Liver (tissue), 9 donors: ENCODE results near the gene POP4. TPM values are rescaled to one million over a fixed set of nuclear protein-coding genes. Genes with fewer than 3 reads are reported as not detected.

Experiments
- DNase-seq: peaks from one replicate; pipeline ENCODE4 v3.0.0-alpha.2; 2017; ENCODE audit warnings: low spot score
- H3K27ac ChIP-seq, 2 donors: one replicate each; pipeline ENCODE4 v1.7.0; 2013; ENCODE audit warnings: inconsistent platforms in 2 of 2, low read length in 2 of 2, control low read depth in 1 of 2, low read depth in 1 of 2, mild to moderate bottlenecking in 1 of 2
- H3K27me3 ChIP-seq, 4 donors: one replicate each; pipeline versions ENCODE4 v1.6.1 to v1.7.0; 2013; ENCODE audit warnings: low read length in 3 of 4, inconsistent platforms in 1 of 4, mild to moderate bottlenecking in 1 of 4, moderate library complexity in 1 of 4; ENCODE audit not compliant: control insufficient read depth in 4 of 4, insufficient read depth in 4 of 4
- H3K36me3 ChIP-seq, 4 donors: one replicate each; pipeline versions ENCODE4 v1.6.1 to v1.7.0; 2013; ENCODE audit warnings: low read length in 3 of 4, mild to moderate bottlenecking in 3 of 4, low read depth in 1 of 4, moderate library complexity in 1 of 4; ENCODE audit not compliant: control insufficient read depth in 4 of 4, insufficient read depth in 3 of 4
- H3K4me1 ChIP-seq, 4 donors: one replicate each; pipeline versions ENCODE4 v1.6.1 to v1.7.0; 2013; ENCODE audit warnings: low read length in 3 of 4, mild to moderate bottlenecking in 3 of 4, moderate library complexity in 1 of 4; ENCODE audit not compliant: control insufficient read depth in 4 of 4, insufficient read depth in 4 of 4
- H3K4me3 ChIP-seq, 3 donors: one replicate each; pipeline versions ENCODE4 v1.6.1 to v1.7.0; 2013; ENCODE audit warnings: low read length in 3 of 3, control low read depth in 1 of 3, low read depth in 1 of 3, mild to moderate bottlenecking in 1 of 3
- H3K9ac ChIP-seq, 2 donors: one replicate each; pipeline ENCODE4 v1.7.0; 2013; ENCODE audit warnings: low read length in 2 of 2, mild to moderate bottlenecking in 2 of 2, moderate library complexity in 2 of 2, control low read depth in 1 of 2, low read depth in 1 of 2
- H3K9me3 ChIP-seq, 4 donors: one replicate each; pipeline versions ENCODE4 v1.6.1 to v1.7.0; 2013; ENCODE audit warnings: low read length in 3 of 4; ENCODE audit not compliant: control insufficient read depth in 4 of 4
- FOXA1 ChIP-seq: IDR thresholded peaks from 2 replicates; pipeline ENCODE4 v1.6.1; 2016; ENCODE audit warnings: antibody characterized with exemption
- FOXA2 ChIP-seq: IDR thresholded peaks from 2 replicates; pipeline ENCODE4 v1.6.1; 2016; ENCODE audit warnings: antibody characterized with exemption
- HNF4A ChIP-seq, 2 donors: conservative IDR thresholded peaks; 2 replicates each; pipeline ENCODE4 v1.6.1; 2016; ENCODE audit warnings: antibody characterized with exemption in 2 of 2, mild to moderate bottlenecking in 2 of 2
- JUND ChIP-seq, 2 donors: IDR thresholded peaks; 2 replicates each; pipeline ENCODE4 v1.6.1; 2016; ENCODE audit warnings: antibody characterized with exemption in 2 of 2
- NR2F2 ChIP-seq: IDR thresholded peaks from 2 replicates; pipeline ENCODE4 v1.6.1; 2016; ENCODE audit warnings: antibody characterized with exemption
- RAD21 ChIP-seq, 2 donors: IDR thresholded peaks; 2 replicates each; pipeline ENCODE4 v1.6.1; 2016; ENCODE audit warnings: antibody characterized with exemption in 2 of 2, mild to moderate bottlenecking in 2 of 2
- RXRA ChIP-seq, 2 donors: IDR thresholded peaks; 2 replicates each; pipeline ENCODE4 v1.6.1; 2017 to 2018; ENCODE audit warnings: antibody characterized with exemption in 2 of 2, mild to moderate bottlenecking in 1 of 2
- TAF1 ChIP-seq: conservative IDR thresholded peaks from 2 replicates; pipeline ENCODE4 v1.6.1; 2016; ENCODE audit warnings: antibody characterized with exemption, mild to moderate bottlenecking
- YY1 ChIP-seq: IDR thresholded peaks from 2 replicates; pipeline ENCODE4 v1.6.1; 2016; ENCODE audit warnings: antibody characterized with exemption, mild to moderate bottlenecking
- WGBS: extraction: QIAGEN DNeasy Blood & Tissue Kit; methylation state at CpG from one replicate; pipeline ENCODE4 v1.1.7; 2013; 5-methylcytosine and 5-hydroxymethylcytosine counted together
- polyA plus RNA-seq, 2 donors: library from polyadenylated mRNA; stranded (reverse) in 1 of 2; unstranded in 1 of 2; fragments of 200-250 nt in 1 of 2; fragments of >200 nt in 1 of 2; fragmentation: Nextera tagmentation in 1 of 2; extraction: Ambion mirVana in 1 of 2; gene quantifications; one replicate each; pipeline versions ENCODE4 v1.2.1 to v1.2.3, GENCODE V29; 2013 to 2015
- total RNA-seq, 2 donors: library from RNA; depleted of rRNA; stranded (reverse); fragments of >200 nt; gene quantifications; one replicate each; pipeline ENCODE4 v1.2.3, GENCODE V29; 2014
- TF ChIP-seq, protein P1 (sequence below): IDR thresholded peaks from 2 replicates; pipeline ENCODE4 v1.6.1; 2016; ENCODE audit warnings: antibody characterized with exemption
- TF ChIP-seq, protein P2 (sequence below): IDR thresholded peaks from 2 replicates; pipeline ENCODE4 v1.6.1; 2016; ENCODE audit warnings: antibody characterized with exemption
- TF ChIP-seq, protein P3 (sequence below): IDR thresholded peaks from 2 replicates; pipeline ENCODE4 v1.6.1; 2016; ENCODE audit warnings: antibody characterized with exemption
- donor health status: healthy.
- donor health status: healthy.
- donor health status: healthy.
- donor health status: healthy.
- donor health status: healthy.

The POP4 gene
- total and polyA plus RNA-seq, 4 donors = 33.7 to 61.6 (median 38.9) TPM

DNA sequence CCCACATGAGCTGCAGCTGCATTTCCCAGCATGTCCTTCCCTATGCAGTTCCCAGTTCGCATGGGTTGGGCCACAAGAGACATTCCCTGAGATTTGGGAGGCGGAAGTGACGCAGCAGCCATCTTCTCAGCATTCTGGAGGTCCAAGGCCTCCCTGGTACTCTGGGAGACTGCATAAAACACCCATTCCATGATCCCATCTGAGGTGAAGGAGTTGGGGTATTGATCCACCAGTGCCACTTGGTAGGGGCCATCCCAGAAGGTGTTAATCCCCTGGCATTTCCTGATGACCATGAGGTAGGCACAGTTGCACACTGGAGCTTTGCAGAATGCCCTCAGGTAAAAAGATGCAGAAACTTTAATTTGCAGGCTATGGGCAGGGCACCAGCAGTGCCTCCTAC is 25.4 kb downstream of the POP4 start:
- no peak for DNase-seq
- Histone ChIP-seq H3K4me3 (no peak overlapping the region), H3K27ac (no peak overlapping the region), H3K4me1 (no peaks in the 10 kb centered on the region), H3K36me3 (no peaks in the 10 kb centered on the region), H3K27me3 (no peaks in the 10 kb centered on the region), H3K9ac (no peak overlapping the region), H3K9me3 (peaks cover 0 to 2% (median 0%) of the 10 kb centered on the region in 4 donors)
- WGBS = 96% methylated on average over 3 of the region's 3 CpGs
- TF ChIP-seq, protein P1, sequence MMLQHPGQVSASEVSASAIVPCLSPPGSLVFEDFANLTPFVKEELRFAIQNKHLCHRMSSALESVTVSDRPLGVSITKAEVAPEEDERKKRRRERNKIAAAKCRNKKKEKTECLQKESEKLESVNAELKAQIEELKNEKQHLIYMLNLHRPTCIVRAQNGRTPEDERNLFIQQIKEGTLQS = no peak
- TF ChIP-seq YY1 (no peak), JUND (IDR thresholded peaks at IDR 0.05) (no peak), TAF1 (no peak), RAD21 (IDR thresholded peaks at IDR 0.05) (no peak)
- TF ChIP-seq, protein P2, sequence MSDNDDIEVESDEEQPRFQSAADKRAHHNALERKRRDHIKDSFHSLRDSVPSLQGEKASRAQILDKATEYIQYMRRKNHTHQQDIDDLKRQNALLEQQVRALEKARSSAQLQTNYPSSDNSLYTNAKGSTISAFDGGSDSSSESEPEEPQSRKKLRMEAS = no peak

DNA sequence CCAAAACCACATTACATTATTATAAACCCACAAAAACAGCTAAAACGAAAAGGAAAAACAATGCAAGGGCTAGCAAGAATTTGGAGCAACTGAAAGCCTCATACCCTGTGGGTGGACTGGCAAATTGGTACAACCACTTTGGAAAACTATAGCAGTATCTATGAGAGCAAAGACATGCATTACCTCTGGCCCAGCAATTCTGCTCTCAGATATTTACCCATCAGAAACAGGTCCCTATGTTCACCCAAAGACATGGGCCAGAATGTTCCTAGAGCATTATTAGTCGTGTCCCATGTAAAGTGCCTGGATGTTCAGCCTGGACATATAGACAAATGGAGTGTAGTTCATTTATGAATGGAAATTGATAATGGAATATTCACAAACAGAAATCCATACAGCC is 27.9 kb downstream of the POP4 start:
- WGBS = 74% methylated on average over 2 of the region's 2 CpGs

DNA sequence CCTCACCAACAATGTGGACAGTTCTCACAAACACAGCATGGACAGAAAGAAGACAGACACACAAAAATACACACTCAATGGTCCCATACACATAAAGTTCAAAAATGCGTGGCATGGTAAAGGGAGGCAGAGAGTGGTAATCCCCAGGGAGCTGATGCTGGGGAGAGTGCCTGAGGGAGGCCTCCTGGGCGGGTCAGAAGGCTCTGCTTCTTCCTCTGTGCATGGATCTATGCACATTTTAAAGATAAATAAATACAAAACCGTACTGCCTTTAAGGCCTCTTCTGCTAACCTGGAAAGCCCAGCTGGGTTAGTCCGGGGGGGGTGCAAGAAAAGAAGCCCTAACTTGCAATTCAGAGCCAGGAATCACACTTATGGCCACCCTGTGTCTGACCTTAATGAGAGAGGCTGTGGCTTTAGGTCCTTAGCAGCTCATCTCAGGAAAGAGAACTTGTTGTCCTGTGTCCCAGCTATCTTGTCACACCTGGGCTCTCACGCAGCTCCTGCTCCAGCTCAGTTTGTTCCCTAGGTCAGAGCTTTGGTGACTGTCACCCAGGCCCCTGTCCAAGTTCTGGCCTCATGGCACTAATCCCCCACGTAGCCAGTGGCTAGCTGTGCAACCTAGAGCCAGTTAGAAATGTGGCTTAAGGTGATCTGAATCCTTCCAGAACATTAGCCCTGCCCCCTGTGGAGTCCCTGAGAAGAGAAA is 28.5 kb downstream of the POP4 start:
- DNase-seq = no peak
- H3K9me3 ChIP-seq = peaks cover 0 to 2% (median 0%) of the 10 kb centered on the region in 4 donors
- no peak overlapping the region for H3K27ac ChIP-seq
- H3K4me1 ChIP-seq = no peaks in the 10 kb centered on the region
- WGBS = 86% methylated on average over 6 of the region's 6 CpGs
- no peaks in the 10 kb centered on the region for H3K27me3 ChIP-seq
- no peaks in the 10 kb centered on the region for H3K36me3 ChIP-seq
- no peak overlapping the region for H3K4me3 ChIP-seq
- TF ChIP-seq YY1 (no peak), HNF4A (conservative IDR thresholded peaks at IDR 0.05) (no peak), FOXA2 (no peak), NR2F2 (no peak)
- TF ChIP-seq, protein P3, sequence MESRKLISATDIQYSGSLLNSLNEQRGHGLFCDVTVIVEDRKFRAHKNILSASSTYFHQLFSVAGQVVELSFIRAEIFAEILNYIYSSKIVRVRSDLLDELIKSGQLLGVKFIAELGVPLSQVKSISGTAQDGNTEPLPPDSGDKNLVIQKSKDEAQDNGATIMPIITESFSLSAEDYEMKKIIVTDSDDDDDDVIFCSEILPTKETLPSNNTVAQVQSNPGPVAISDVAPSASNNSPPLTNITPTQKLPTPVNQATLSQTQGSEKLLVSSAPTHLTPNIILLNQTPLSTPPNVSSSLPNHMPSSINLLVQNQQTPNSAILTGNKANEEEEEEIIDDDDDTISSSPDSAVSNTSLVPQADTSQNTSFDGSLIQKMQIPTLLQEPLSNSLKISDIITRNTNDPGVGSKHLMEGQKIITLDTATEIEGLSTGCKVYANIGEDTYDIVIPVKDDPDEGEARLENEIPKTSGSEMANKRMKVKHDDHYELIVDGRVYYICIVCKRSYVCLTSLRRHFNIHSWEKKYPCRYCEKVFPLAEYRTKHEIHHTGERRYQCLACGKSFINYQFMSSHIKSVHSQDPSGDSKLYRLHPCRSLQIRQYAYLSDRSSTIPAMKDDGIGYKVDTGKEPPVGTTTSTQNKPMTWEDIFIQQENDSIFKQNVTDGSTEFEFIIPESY = no peak
- H3K9ac ChIP-seq = no peak overlapping the region

More for the DNA sequence above, 27.9 kb downstream of the POP4 start:
- Histone ChIP-seq H3K9ac (no peak overlapping the region), H3K4me1 (no peaks in the 10 kb centered on the region), H3K36me3 (no peaks in the 10 kb centered on the region), H3K27ac (no peak overlapping the region), H3K27me3 (no peaks in the 10 kb centered on the region), H3K4me3 (no peak overlapping the region), H3K9me3 (peaks cover 0 to 2% (median 0%) of the 10 kb centered on the region in 4 donors)
- DNase-seq = no peak
- TF ChIP-seq FOXA2 (no peak), YY1 (no peak), RAD21 (IDR thresholded peaks at IDR 0.05) (no peak), RXRA (IDR thresholded peaks at IDR 0.05) (no peak), TAF1 (no peak), FOXA1 (no peak), JUND (IDR thresholded peaks at IDR 0.05) (no peak)
- TF ChIP-seq, protein P2 = no peak
- TF ChIP-seq, protein P1 = no peak
